Heart left ventricle (tissue), 13 donors: Measurements from ENCODE around the gene TMEM47.

Experiments
- CTCF ChIP-seq, 12 donors: fragments of 200-600 bp; sonication (generic) in 4 of 12; IDR thresholded peaks; one replicate each; pipeline versions ENCODE4 v1.5.0 to v1.8.0; 2018 to 2022; ENCODE audit warnings: antibody characterized with exemption in 12 of 12, mild to moderate bottlenecking in 5 of 12
- POLR2A ChIP-seq, 2 donors: fragments of 450-650 bp; IDR thresholded peaks; one replicate each; pipeline ENCODE4 v1.6.1; 2017; ENCODE audit warnings: antibody characterized with exemption in 2 of 2, mild to moderate bottlenecking in 2 of 2, moderate library complexity in 2 of 2
- donor health status: ischemic (EF 13 %, LVEDD 7.1; RV severe dilation, severe dysfunction).
- donor health status: DM: no; HTN: yes; CAD: no.
- donor health status: DM: no; HTN: no; CAD: no.
- donor health status: ischemic (EF 25% LVEDD 6.9; RV normal size, moderate dysfunction).
- donor health status: ischemic (EF 25% LVEDD 5.7; RV mildly dilated, moderate dysfunction).
- donor health status: ischemic (EF 35%, LVEDD 5.7; RV mildly dilated, moderate dysfunction).
- donor health status: nonischemic (EF 11% LVEDD 7.7; RV severe dilation, severe dysfunction).
- donor health status: DM: yes; HTN: yes; CAD: no.
- donor health status: PGD.
- donor health status: ischemic (EF 29% LVEDD 5.4; RV normal size, mild dysfunction).
- donor health status: nonischemic (EF 23%, LVEDD 6.1; RV moderate dilation, normal function).

GRCh38 chrX:34598362-34598761 is 58.7 kb downstream of the TMEM47 start:
- TF ChIP-seq CTCF (IDR thresholded peaks at IDR 0.05) = no peak
- no peak for TF ChIP-seq POLR2A (IDR thresholded peaks at IDR 0.05)
